HUES6 (cell line): Measurements from ENCODE around the gene KDM4C.

Experiments used
- H3K27ac ChIP-seq: 2 replicates; pipeline ENCODE4 v1.7.0; 2013; ENCODE audit warnings: low read depth, mild to moderate bottlenecking, low read length, inconsistent platforms
- H3K27me3 ChIP-seq: 2 replicates; pipeline ENCODE4 v1.6.1; 2013; ENCODE audit warnings: low read length; ENCODE audit not compliant: control insufficient read depth, insufficient read depth
- H3K36me3 ChIP-seq: 2 replicates; pipeline ENCODE4 v1.6.1; 2013; ENCODE audit warnings: low read length; ENCODE audit not compliant: control insufficient read depth, insufficient read depth
- H3K4me1 ChIP-seq: 2 replicates; pipeline ENCODE4 v1.6.1; 2013; ENCODE audit warnings: low read length; ENCODE audit not compliant: control insufficient read depth, insufficient read depth
- H3K4me3 ChIP-seq: 2 replicates; pipeline ENCODE4 v1.5.1; 2013; ENCODE audit warnings: low read depth, low read length
- H3K9ac ChIP-seq: one replicate; pipeline ENCODE4 v1.6.1; 2013; ENCODE audit warnings: mild to moderate bottlenecking, low read length
- H3K9me3 ChIP-seq: 2 replicates; pipeline ENCODE4 v1.6.1; 2013; ENCODE audit warnings: low read depth, low read length; ENCODE audit not compliant: control insufficient read depth, insufficient read depth

Gene KDM4C

DNA sequence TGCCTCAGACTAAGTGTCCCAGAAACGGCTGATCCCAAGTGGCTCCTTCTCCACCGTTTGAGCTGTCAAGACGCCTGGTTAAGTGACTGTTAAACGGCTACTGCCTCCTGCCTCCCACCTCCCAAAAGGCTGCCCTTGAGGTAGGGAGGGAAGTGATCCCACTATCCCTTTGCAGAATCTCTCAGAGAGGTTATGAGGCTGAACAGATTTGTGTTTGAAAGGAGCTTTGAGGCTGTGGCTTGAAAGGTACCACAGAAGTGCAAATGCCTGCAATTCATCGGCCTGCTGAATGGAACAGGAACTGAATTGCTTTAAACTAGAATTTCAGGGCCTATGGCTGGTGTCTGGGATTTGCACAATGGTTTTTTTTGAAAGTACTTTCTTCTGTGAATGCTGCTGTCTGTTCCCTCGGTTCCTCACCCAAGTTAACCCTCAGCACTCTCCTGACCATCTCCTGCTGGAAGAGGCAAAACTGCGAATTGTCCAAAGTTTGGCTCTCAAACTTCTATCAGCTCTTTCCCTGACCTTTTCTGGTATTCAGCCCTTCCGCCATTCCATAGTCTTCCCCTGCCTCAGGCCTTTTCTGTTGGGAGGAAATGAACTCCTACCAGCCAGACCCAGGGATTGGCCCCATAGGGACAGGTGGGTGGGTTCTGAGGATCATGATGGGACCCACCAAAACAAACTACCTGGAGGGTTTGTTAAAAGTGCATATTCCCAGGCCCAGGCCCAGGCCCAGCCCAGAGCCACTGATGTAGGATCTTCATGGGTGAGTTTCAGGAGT lies 453.3 kb downstream of the KDM4C start:
- Histone ChIP-seq H3K27me3 (peaks cover 54% of the 10 kb centered on the region), H3K9ac (no peak overlapping the region), H3K4me1 (peaks cover 34% of the 10 kb centered on the region), H3K36me3 (no peaks in the 10 kb centered on the region), H3K4me3 (no peak overlapping the region), H3K9me3 (no peaks in the 10 kb centered on the region), H3K27ac (no peak overlapping the region)

DNA sequence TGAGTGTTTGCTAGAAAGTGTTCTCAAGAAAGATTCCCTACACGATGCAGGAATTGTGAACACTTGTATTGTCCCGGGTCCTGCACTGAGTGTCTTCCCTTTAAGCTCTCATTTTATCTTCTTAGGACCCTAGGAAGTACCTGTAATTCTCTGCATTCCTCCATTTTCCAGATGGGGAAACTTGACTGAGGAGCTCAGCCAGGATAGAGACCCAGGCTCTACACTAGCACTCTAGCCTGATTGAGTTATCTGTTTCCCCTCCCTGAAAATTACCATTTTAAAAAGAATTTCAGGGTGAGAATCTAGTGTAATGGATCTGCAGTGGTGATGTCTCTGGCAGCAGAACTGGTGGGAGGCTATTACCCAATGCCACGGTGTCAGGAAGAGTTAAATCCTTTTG lies 453.9 kb downstream of the KDM4C start:
- Histone ChIP-seq H3K4me3 (no peak overlapping the region), H3K36me3 (no peaks in the 10 kb centered on the region), H3K9me3 (no peaks in the 10 kb centered on the region), H3K27ac (no peak overlapping the region), H3K9ac (no peak overlapping the region), H3K4me1 (peaks cover 34% of the 10 kb centered on the region), H3K27me3 (peaks cover 54% of the 10 kb centered on the region)

DNA sequence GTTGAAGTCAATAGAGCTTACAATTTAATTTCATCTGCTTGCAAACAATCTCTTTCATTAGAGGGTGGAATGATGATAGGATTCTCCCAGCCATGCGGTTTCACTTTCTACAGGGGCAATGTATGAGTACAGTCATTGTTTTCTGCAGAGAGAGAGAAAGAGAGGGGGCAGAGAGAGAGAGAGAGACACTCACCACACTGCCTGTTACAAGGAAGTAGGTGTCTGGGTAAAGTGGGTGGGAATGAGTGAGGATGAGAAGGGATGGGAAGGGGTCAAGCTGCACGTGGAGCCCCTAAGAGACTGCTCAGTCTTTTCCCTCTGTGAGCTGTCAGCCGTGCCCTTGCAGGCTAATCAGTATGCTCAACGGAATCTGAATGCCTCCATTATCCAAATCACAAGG lies 454.3 kb downstream of the KDM4C start:
- no peak overlapping the region for H3K27ac ChIP-seq
- H3K27me3 ChIP-seq, result peaks cover 54% of the 10 kb centered on the region
- no peak overlapping the region for H3K9ac ChIP-seq
- H3K4me3 ChIP-seq, result no peak overlapping the region
- no peaks in the 10 kb centered on the region for H3K9me3 ChIP-seq
- H3K36me3 ChIP-seq, result no peaks in the 10 kb centered on the region
- peaks cover 34% of the 10 kb centered on the region for H3K4me1 ChIP-seq

GRCh38 chr9:7216004-7216841 lies 458.4 kb downstream of the KDM4C start:
- Histone ChIP-seq H3K27me3 (peaks cover 36% of the 10 kb centered on the region), H3K27ac (no peak overlapping the region), H3K4me3 (no peak overlapping the region), H3K36me3 (no peaks in the 10 kb centered on the region), H3K9me3 (no peaks in the 10 kb centered on the region), H3K4me1 (peaks cover 14% of the 10 kb centered on the region), H3K9ac (no peak overlapping the region)

DNA sequence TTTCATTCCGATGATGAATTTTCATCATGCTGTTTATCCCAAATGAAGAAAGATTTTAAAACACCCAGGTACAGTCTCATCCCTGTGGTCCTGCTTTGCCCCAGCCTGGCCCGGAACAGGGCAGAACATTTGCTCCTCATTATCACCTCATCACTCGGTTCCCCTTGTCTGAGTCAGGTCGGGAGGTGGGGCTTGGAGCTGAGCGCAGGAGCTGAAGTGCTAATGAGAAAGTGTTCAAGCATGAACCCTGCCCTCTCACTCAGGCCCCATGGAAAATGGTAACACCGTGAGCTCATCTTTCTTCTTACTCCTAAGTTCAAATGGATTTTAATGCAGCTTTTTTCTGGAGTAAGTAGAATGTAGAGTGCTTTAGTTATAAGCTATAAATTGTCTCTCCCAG lies 466.2 kb downstream of the KDM4C start:
- Histone ChIP-seq H3K4me1 (peaks cover 8% of the 10 kb centered on the region), H3K9me3 (no peaks in the 10 kb centered on the region), H3K36me3 (no peaks in the 10 kb centered on the region), H3K4me3 (no peak overlapping the region), H3K9ac (no peak overlapping the region), H3K27ac (no peak overlapping the region), H3K27me3 (peaks cover 6% of the 10 kb centered on the region; the same call in 1 of the 2 replicates)
